HG03354 (cell line): ENCODE results near the gene CLCN2.

Experiments used
- ATAC-seq: cut with Tn5 transposase; IDR thresholded peaks from one replicate; pipeline ENCODE4 v1.9.1; 2021; ENCODE audit warnings: mild to moderate bottlenecking; ENCODE audit not compliant: unreplicated experiment, poor library complexity, severe bottlenecking

The CLCN2 gene

DNA sequence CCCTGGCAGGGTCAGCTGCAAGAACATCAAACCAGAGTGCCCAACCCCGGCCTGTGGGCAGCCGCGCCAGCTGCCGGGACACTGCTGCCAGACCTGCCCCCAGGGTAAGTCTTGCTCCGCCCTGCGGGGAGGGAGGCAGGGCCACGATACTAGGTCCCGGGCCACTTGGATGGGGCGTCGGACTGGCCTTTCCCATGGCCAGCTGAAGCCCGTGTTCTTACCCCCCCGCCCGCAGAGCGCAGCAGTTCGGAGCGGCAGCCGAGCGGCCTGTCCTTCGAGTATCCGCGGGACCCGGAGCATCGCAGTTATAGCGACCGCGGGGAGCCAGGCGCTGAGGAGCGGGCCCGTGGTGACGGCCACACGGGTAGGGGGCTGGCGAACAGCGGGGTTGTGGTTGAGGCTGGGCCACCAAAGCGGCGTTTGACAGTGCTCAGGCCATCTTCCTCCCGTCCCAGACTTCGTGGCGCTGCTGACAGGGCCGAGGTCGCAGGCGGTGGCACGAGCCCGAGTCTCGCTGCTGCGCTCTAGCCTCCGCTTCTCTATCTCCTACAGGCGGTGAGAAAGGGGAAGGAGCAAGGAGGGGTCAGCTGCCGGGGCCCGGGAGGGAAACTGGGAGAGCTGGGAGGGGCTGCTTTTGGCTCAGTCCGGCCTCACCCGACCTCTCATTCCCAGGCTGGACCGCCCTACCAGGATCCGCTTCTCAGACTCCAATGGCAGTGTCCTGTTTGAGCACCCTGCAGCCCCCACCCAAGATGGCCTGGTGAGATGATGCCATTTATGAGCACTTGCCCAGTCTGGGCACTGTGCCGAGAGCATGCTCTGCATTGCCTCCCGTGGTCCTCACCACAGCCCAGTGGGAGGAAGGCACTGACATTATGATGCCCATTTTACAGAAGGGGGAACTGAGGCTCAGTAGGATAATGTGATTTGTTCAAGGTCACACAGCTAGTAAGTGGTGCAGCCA, 20.1 kb upstream of the CLCN2 start:
- ATAC-seq = no peak

DNA sequence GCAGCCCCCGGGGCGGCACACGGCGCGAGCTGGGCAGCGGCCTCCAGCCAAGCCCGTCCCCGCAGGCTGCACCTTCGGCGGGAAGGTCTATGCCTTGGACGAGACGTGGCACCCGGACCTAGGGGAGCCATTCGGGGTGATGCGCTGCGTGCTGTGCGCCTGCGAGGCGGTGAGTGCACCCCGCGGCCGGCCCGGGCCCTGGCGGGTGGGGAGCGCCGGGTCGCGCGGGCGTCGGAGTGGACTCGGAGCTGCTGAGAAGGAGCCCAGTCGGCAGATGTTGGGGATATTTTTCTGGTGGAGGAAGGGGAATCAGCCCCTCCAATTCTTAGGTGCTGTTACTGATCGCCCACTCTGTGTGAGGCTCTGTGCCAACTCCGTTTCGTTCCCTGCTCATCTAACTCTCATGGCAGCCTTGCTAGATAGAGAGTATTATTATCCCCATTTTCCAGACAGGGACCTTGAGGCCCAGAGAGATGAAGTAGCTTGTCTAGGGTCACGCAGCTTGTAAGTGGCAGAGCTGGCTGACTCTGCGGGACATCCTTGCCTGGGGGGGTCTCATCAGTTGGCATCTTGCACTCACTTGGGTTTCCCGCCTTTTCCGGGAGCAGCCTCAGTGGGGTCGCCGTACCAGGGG, 19.3 kb upstream of the CLCN2 start:
- no peak for ATAC-seq

DNA sequence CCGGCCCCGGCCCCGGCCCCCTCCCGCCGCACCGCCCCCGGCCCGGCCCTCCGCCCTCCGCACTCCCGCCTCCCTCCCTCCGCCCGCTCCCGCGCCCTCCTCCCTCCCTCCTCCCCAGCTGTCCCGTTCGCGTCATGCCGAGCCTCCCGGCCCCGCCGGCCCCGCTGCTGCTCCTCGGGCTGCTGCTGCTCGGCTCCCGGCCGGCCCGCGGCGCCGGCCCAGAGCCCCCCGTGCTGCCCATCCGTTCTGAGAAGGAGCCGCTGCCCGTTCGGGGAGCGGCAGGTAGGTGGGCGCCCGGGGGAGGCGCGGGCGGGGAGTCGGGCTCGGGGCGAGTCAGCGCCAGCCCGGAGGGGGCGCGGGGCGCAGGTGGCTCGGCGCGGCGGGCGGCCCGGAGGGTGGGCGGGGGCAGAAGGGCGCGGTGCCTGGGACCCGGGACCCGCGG, 18.8 kb upstream of the CLCN2 start:
- no peak for ATAC-seq

DNA sequence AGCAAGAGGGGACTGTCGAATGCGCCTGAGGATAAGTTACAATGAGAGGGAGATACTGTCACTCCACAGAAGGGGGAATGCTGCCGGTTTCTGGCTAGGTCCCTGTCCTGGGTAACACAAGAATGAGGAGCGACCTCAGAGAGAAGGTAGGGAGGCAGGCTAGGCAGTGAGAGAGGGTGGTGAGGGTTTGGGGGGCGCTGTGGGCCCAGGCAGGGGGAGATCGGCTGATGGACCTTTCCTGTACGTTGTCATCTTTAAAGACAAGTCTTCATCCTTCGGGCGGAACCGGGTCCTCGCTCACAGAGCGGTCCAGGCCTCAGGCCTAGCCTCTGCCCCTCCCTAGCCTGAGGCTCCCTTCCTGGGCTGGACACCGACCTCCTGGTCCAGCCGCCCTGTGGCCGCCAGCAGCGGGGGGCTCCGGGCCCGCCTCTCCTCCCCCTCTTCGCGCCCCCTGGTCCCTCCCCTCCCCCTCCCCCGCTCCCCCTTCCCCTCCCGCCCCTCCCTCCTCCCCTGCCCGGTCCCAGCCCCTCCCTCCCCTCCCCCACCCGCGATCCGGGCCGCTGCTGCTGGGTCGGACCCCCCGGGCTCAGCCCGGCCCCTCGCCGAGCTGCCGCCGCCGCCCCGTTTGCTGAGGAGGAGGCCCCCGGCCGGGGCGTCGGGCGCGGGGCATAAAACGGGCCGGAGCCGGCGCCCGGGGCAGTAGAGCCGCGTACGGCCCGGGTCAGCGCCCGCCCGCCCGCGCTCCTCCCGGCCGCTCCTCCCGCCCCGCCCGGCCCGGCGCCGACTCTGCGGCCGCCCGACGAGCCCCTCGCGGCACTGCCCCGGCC, 18.2 kb upstream of the CLCN2 start, which contains the start of gene CHRD:
CHRD (plus strand) TSS at position 697 of the 827 bp plus-strand sequence. CDS start 265 bp downstream, outside the sequence.
- ATAC-seq = no peak

DNA sequence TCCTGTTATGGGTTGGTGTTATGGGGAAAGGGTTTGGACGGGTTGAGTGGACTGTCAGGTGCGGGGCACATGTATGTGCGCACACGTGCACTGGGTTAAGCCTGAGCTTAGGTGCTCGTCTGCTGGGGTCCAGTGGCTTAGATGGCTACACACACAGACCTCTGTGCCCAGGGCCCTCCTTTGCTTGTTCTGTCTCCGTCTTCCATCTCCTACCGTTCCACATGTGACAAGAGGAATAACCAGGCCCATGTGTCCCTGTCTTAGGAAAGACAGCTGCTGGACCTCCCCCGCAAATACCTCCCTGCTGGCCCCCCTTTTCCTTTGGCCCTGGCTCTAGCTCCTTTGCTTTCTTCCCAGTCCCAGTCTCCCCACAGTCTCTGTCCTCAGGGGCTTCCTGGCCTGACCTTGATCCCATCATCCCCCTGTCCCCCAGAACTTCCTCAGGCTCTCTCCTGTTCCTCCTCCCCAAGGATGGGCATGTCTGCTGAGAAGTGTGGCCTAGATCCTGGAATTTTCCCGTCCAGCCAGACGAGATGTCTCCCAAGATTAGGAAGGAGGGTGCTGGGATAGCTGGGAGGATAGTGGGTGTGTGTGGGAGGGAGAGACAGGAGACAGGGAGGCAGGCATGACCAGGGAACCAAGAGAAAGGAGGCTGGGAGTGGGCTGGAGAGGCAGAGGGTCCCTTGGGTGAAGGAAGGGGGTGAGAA, 17.4 kb upstream of the CLCN2 start:
- no peak for ATAC-seq

DNA sequence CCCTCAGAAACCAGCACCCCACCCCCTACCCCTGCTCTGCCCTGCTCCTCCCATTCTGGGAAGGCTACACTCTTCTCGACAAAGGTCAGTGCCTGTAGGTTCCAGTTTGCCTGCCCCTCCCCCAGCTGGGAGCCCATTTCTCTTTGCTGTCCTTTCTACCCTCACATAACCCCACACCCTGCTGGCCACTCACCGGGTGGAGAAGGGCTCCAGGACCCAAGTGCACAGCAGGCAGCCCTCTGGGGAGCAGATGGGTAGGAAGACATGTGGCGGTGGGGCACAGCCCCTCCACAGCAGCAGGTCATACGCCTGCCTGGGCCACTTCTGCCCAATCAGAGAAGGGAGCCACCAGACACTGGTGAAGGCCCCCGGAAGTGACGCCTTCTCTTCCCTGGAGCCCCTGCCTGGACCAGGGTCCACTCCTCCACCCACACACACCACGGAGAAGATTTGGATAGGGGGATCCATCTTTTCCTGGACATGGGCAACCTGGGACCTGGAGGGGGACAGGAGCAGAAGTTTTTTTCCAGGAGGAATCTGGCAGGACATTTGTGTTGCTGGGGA, 16.6 kb upstream of the CLCN2 start, which contains the start of gene THPO:
THPO (minus strand) TSS at position 326 of the 564 bp plus-strand sequence. CDS start 1,948 bp downstream, outside the sequence.
- ATAC-seq = no peak

DNA sequence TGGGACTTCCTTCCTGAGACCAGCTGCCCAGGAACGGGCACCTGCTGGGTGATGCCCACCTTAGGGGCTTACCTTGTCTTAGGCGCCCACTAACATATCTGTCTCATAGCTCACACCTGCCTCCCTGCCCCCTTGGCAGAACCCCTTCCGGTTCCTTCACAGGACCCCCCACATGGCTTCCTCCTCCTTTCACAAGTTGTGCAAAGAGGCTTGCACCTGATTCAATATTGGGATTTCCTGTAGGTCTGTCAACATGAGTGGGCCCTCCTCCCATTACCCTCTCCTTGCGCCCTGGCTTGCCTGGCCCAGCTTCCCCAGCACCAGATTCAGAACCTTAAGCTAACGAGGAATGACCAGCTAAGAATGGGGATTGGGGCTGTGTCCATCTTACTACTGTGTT, 16.0 kb upstream of the CLCN2 start:
- ATAC-seq = no peak

DNA sequence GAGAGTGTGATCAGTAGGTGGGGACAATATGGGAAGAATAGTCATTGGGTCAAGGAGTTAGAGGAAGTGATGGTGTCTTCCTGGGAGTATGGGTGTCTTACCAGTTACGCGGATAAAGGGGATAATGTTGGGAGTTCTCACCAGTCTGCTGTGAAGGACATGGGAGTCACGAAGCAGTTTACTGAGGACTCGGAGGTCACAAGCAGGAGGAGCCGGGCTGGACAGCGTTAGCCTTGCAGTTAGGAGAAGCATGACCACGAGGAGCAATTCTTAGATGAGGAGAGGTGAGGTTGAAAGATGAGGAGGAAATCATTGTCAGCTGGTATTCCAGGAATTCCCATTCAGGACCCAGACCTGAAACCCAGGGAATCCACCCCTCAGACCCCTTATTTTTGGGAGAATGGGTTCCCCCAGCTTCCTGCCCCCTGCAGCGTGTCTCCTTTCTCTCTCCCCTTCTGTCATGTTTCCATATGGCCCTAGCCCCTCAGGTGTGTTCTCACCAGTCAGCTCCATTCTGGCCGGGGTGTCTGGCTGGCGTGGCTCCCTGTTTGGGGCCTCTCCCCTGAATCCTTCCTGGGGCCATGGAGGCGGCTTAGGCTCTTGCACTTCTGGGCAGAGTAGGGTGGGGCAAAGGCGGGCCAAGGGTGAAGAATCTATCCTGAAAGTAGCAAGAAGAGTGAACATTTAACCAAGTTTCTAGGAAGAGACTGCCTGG, 14.5 kb upstream of the CLCN2 start:
- no peak for ATAC-seq

DNA sequence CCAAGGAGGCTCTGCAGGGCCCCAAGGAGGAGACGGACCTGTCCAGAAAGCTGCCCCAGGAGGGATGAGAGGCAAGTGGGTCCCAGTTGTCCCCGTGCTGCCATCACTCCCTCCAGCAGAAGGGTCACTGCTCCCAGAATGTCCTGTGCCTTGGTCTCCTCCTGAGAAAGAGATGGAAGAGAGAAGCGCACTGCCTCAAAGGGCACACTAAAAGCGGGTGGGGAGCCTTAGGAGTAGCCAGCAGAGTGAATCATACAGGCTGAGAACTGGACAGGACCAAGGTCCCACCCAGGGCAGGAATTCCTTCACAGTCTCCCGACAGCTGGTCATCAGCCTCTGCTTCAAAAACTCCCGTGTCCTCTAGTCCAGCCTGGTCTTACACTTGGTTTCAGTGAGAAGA, 12.0 kb upstream of the CLCN2 start:
- ATAC-seq = no peak

DNA sequence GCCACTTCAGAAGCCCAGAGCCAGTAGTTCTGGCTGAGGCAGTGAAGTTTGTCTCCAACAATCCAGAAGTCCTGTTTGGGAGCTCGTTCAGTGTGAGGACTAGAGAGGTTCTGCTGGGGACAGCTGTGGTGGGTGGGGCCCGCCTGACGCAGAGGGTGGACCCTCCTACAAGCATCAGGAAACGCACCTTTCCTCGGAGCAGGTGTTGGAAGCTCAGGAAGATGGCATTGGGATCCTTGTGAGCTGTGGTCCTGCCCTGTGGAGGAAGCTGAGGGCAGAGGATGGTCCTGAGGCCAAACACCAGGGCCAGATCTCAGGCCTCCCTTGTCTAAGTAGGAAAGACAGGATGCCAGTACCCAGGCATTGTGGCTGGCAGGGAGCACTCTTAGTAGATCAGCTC, 11.5 kb upstream of the CLCN2 start:
- ATAC-seq = no peak

DNA sequence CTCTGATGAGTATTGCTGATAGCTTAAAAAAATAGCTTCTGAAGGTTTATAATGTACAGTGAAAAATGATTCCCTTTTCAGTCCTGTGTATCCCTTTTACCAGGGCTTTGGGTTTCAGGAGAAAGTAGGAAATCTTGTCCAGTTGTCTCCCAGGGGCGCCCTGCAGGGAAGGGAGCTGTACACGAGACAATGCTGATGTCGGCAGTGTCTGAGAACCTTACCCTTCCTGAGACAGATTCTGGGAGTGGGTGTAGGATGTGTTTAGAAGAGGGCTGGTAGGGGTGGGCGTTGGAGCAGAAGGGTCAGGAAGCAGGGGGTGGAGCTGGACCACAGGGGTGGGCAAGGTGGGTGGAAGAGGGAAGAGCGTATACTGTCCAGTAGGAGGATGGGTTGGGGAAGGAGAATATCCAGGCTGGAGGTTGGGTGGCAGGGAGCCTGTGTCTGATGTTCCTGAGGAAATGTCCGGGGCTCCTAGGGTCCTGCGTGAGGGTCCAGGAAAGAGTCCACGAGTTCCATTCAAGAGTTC, 11.0 kb upstream of the CLCN2 start:
- no peak for ATAC-seq

DNA sequence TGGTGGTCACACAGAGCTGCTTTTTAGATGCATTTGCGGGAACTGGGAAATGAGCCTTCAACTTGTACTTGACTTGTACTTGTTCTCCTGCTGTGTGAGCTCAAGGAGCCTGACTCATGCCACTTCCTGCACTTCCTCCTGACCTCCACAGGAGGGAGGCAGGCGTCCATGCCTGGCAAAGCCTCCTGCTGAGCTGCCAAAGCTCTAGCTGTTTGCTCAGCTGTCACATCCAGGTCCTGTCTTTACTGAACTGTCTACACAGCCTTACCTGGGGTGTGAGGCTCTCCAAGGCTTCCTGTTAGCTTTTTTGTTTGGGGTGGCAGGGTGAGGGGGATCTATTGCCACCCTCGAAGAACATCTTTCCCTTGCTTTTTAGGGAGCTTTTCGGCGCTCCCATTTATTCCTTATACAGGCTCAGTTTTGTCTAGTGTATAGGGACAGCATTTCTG, 10.2 kb upstream of the CLCN2 start:
- peak; percentile 92 for ATAC-seq

DNA sequence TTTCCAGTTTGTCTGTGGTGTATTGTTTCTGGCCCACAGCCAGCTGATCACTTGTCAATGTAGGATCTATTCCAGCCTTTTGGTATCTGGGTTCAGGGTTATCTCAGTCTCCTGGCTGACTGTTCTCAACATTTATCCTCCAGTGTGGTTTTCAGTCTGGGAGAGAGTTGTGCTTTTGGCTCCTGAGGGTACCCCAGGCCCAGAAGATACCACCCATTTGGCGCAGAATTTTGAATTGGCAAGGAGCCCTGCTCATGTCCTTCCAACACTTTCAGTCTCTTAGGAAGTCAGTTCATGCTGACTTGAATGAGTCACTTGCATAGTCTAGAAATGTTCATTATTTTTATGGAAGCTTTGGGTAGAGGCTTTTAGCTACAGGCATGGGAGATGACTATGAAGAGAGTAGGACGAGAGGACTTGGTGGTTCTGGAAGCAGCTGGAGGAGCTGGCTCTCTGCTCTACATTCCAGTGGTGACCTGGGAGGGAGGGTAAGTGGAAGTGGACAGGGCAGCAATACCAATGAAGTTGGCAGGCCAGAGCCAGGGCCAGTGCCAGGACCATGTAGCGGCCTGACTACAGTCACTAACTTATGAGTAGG, 7.3 kb upstream of the CLCN2 start:
- no peak for ATAC-seq

DNA sequence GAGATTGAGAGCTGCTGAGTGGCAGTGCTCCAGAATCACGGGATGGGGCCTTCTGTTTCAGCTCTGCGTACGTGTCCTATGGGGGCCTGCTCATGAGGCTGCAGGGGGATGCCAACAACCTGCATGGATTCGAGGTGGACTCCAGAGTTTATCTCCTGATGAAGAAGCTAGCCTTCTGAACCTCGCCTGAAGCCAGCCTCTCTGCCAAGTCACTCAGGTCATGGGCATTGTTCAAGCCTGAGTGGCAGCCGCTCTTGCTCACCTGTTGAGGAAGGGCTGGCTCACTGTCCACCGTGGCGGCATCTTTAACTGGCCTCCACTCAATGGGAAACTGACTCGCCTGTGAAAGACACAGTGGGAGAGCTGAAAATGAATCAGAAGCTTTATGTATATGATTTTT, 6.7 kb upstream of the CLCN2 start:
- ATAC-seq = no peak

DNA sequence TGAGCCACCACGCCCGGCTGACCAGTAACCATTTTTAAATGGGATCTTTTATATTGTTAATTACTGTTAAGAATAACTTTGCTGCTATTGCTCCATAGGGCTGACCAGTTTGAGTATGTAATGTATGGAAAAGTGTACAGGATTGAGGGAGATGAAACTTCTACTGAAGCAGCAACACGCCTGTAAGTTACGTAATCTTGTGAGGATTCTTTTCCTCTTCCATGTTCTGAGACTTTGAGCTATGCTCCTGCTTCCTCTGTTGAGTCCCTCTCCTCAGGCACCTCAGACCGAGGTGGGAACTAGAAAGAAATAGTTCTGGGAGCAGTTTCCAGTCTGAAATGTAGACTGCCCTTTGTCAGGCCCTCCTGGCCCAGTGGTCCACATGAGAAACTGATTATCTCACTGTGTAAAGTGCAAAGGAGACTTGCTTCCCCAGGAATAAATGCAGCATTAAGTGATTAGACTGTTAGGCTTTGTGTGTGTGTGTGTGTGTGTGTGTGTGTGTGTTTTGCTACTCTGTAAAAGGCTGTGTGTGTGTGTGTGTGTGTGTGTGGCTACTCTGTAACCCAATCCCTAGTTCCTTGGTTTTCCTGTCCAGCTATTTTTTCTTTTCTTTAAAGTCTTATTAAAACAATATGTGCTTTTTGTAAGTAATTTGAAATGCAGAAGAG, 5.3 kb upstream of the CLCN2 start:
- ATAC-seq = no peak

DNA sequence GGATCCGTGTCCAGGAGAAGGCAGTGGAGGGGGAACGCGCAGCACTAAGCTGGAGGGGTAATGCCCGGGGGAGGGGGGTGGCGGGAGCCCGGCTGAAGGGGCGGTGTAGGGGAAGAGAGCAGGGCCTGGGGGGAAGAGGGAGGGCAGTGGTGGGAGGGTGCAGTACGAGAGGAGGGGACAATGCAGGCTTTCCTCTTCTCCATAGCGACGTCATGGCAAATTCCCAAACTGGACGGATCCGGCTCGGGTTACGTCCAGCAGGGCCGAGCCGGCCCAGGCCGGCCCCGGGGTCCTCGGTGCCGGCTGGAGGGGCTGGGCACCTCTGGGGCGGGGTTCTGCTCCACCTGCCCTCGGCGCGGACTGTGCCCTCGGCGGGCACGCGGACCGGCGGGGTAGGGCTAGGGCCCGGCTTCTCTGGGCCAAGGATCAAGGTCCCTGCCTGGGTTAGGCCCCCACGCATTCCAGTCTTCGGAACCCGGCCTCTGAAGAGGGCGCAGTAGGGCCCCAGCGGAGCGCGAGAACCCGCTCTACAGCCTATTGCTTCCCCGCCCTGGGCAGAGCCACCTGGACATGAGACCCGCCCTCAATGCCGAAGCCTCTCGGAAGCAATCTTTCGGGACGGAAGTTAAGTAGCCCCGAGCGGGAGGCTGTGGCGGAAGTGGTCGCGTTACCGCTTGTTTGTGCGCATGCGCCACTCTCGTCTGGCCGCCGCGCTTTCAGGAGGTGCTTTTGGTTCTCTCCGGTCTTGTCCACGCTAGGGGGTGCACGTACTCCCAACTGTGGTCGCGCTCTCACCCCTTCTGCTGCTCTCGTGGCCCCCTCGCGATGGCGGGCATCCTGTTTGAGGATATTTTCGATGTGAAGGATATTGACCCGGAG, 1.5 kb upstream of the CLCN2 start:
- peak; percentile 91 for ATAC-seq
